ENCODE measurements around the gene HIGD2A.

The HIGD2A gene, protein sequence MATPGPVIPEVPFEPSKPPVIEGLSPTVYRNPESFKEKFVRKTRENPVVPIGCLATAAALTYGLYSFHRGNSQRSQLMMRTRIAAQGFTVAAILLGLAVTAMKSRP

DNA sequence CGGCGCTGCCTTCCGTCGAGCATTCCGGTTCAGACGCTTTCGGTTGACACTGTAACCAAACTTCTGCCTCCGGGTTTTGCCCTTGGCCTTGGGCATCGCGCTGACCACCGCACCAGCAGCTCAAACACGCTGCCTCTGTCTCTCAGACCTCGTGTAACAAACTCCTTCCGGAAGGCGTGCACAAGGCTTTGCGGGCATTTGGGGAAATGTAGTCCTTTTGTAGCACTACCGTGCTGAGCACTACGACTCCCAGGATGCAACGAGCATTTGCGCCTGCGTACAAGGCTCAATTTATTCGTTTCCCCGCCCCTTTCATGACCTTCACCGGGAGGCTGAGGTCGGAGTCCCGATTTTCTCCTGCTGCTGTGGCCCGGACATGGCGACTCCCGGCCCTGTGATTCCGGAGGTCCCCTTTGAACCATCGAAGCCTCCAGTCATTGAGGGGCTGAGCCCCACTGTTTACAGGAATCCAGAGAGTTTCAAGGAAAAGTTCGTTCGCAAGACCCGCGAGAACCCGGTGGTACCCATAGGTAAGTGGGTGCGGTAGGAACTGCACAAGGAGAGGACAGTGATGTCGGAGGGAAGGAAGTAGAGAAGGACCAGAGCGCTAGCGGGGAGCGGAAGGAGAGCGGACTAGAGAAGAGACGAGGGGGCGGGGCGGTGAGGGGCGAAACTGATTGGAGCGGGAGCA is at the start of gene HIGD2A, which contains the start of gene NOP16:
Gene HIGD2A, plus strand, starts transcription at position 308 of the 691 bp plus-strand sequence. Its CDS starts 69 bp downstream, at position 377.
Gene NOP16, minus strand, starts transcription at position 155 of the 691 bp plus-strand sequence. Its CDS starts 59 bp downstream, at position 96.
- TF ChIP-seq, protein P1, sequence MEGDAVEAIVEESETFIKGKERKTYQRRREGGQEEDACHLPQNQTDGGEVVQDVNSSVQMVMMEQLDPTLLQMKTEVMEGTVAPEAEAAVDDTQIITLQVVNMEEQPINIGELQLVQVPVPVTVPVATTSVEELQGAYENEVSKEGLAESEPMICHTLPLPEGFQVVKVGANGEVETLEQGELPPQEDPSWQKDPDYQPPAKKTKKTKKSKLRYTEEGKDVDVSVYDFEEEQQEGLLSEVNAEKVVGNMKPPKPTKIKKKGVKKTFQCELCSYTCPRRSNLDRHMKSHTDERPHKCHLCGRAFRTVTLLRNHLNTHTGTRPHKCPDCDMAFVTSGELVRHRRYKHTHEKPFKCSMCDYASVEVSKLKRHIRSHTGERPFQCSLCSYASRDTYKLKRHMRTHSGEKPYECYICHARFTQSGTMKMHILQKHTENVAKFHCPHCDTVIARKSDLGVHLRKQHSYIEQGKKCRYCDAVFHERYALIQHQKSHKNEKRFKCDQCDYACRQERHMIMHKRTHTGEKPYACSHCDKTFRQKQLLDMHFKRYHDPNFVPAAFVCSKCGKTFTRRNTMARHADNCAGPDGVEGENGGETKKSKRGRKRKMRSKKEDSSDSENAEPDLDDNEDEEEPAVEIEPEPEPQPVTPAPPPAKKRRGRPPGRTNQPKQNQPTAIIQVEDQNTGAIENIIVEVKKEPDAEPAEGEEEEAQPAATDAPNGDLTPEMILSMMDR (IDR thresholded peaks at IDR 0.05) = no peak
- no peak for TF ChIP-seq ZFX (IDR thresholded peaks at IDR 0.05; ENCODE audit: borderline replicate concordance)
- H3K27ac ChIP-seq = peak within 1 kb of the TSS; percentile 90

DNA sequence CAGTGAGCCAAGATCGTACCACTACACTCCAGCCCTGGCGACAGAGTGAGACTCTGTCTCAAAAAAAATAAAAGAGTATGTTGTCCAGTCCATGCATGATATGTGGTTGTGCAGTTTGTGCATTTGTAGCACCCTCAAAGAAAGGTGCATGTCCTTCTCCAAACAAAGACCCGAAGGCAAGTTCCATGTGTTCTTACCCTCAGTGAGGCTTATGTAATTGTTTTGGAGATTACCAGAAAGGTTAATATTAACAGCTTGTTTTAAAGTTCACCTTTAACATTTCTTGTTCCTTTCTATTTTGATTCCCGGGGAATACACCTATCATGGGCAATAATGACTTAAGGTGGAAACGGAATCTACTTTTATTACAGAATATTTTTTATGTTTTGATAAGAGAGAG is 49.2 kb upstream of the HIGD2A start:
- TF ChIP-seq ZFX (IDR thresholded peaks at IDR 0.05; ENCODE audit: borderline replicate concordance) = no peak
- TF ChIP-seq, protein P1 (IDR thresholded peaks at IDR 0.05) = no peak
- H3K27ac ChIP-seq = no peak overlapping the region

DNA sequence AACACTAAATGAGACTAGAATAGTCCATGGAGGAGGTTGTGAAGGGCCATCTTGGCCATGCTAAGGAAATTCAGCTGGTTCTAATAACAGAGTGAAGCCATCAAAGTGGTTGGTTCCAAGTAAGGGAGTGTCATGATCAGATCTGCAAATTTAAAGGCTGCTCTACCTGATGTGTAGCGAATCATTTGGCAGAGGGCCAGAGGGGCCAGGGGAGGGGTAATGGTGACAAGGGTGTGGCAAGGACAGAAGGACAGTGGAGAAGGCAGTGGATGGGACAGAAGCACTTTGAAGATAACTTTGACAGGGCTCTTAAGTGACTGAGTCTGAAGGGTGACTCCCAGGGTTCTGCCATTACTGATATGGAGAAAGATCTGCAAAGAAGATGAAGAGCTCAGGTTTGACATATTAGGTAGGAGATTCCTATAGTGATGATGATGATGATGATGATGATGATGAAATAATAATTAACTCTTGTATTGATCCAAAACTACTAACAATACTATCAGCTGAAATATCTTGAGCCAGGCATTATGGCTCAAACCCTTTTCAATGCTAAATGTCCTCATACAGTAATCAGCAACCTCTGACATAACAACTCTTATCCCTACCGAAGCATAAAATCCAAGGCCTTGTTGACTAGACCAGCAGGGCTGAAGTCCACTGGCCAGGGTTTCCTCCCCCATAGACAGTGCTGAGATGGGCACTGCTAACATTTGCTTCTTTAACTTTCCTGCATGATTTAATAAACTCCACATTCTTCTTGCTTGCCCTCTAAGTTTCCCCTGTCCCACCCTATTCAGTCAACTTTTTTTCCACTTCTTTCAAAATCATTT is 47.0 kb upstream of the HIGD2A start:
- H3K27ac ChIP-seq = no peak overlapping the region
- TF ChIP-seq, protein P1 (IDR thresholded peaks at IDR 0.05) = no peak
- no peak for TF ChIP-seq ZFX (IDR thresholded peaks at IDR 0.05; ENCODE audit: borderline replicate concordance)

DNA sequence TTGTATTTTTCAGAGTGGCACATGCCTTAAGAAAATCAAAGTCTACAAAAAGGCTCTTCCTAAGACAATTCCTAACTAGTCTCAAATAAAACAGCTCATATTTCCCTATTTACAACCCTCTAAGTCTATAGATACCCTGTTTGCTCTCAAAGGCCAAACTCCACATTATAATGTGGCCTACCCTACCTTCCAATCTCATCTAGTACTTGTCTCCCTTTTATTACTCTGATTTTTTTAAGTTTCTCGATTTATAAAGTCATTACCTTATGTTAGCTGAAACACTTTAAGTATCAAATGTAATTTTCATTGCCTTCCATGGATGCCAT is 46.4 kb upstream of the HIGD2A start:
- H3K27ac ChIP-seq = no peak overlapping the region
- TF ChIP-seq, protein P1 (IDR thresholded peaks at IDR 0.05) = no peak

DNA sequence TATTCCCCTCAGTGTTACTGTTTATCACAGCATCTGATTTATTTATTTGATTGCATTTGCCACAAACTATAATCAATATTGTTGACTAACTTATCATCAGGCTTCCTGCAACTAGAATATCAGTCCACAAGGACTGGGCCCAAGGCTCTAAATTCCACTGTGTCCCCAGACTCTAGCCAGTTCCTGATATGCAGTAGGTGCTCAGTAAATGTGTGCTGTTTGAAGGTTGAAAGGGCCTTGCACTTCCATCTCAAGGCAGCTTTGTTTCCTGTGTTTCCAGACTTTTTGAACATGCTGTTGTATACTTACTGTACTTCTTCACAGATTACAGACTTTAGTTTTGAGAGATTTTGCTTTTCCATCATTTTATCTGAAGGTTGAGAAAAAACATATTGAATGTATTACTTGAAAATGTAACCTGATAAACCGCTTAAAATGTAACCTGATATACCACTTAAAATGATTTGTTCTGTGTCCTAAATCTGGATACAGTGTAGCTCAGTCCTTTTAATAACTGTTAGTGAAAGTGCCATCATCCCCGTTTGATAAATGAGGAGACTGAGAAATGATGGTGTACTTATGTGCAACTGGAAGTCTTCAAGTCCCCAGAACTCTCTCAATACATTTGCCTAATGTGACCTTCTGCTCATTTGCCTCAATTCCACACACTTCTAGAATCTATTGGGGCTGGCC is 45.6 kb upstream of the HIGD2A start:
- H3K27ac ChIP-seq = no peak overlapping the region
- TF ChIP-seq ZFX (IDR thresholded peaks at IDR 0.05; ENCODE audit: borderline replicate concordance) = no peak
- TF ChIP-seq, protein P1 (IDR thresholded peaks at IDR 0.05) = no peak

DNA sequence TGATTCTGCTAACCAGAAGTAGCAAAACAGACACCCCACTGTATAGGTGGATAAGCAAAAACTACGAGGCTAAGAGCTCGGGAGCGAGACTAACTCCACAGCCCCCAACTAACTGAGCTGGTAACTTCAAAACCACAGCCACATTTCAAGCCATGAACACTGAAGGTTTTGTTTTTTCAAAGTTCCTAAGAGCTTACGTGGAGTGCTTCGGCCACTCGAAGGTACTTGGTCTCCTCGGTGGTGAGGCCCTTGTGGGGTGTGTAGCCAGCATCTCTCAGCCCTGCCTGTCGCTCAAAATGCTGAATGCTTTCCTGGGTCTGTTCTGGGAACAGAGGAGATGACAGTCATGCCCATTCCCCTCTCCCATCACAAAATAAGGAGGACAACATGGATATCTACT is 38.1 kb upstream of the HIGD2A start:
- H3K27ac ChIP-seq = no peak overlapping the region
- TF ChIP-seq ZFX (IDR thresholded peaks at IDR 0.05; ENCODE audit: borderline replicate concordance) = no peak
- TF ChIP-seq, protein P1 (IDR thresholded peaks at IDR 0.05) = no peak
